Measurements from ENCODE around the gene LRP11.
"Not testable (repeated sequence)": the region's sequence is repeated elsewhere in the genome, so short reads cannot be mapped to it uniquely, and the experiment has no call there.

The LRP11 gene

DNA sequence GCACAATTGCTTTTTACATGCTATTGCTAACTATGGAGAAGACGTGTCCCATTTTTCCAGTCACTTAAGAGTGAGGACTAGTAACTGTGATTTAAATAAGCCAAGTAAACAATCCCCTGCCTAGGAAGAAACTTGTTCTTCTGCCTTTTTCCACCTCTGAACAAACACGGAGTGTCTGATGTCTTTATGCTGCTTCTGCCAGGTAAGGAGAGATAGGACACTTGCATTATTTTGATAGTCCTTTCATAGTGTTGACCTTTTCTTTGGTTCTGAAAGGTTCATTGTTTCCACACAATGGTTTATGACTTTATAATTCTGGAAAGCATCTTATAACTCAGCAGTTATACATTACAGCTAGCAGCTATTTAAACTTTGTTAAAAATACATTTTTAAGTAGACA lies 8.4 kb downstream of the LRP11 start:
- Histone ChIP-seq H3K27ac (ENCODE audit: low read length) (no peak overlapping the region), H3K9me3 (ENCODE audit: control insufficient read depth, low read depth, low read length) (no peaks in the 10 kb centered on the region), H3K9ac (ENCODE audit: low read length) (no peak overlapping the region), H3K4me3 (ENCODE audit: low read length) (no peak overlapping the region), H3K36me3 (ENCODE audit: control insufficient read depth, low read depth, low read length) (no peaks in the 10 kb centered on the region), H3K4me1 (ENCODE audit: control insufficient read depth, low read depth, low read length) (peaks cover 6% of the 10 kb centered on the region), H3K27me3 (ENCODE audit: control insufficient read depth, insufficient read depth, low read length) (no peaks in the 10 kb centered on the region)

- no peak overlapping the region for H3K9ac ChIP-seq (ENCODE audit: low read length)
- H3K27me3 ChIP-seq (ENCODE audit: control insufficient read depth, insufficient read depth, low read length): no peaks in the 10 kb centered on the region
- H3K4me1 ChIP-seq (ENCODE audit: control insufficient read depth, low read depth, low read length): peaks cover 5% of the 10 kb centered on the region
- no peak overlapping the region for H3K4me3 ChIP-seq (ENCODE audit: low read length)
- no peaks in the 10 kb centered on the region for H3K9me3 ChIP-seq (ENCODE audit: control insufficient read depth, low read depth, low read length)
- H3K27ac ChIP-seq (ENCODE audit: low read length): no peak overlapping the region
- no peaks in the 10 kb centered on the region for H3K36me3 ChIP-seq (ENCODE audit: control insufficient read depth, low read depth, low read length)
Observed at GRCh38 chr6:149855040-149855654, 9.0 kb downstream of the LRP11 start.

DNA sequence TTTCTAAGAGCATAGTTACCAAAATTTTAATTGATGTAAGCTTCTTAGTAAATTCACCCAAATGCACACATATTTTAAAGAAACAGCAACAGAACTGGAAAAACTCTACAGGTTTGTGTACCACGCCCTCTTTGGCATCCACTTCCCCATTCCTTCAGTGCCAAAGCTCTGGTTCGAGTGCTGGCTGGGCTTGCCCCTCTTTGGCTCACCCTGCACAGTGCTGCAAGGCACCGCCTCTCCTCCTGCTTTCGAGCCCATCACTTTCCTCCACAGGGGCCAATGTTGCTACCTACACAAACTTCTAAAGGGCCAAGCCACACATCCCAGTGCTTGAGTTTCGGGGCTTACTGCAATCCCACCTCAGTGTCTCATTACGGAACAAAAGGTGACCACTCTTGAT lies 9.6 kb downstream of the LRP11 start:
- H3K4me3 ChIP-seq (ENCODE audit: low read length): no peak overlapping the region
- H3K36me3 ChIP-seq (ENCODE audit: control insufficient read depth, low read depth, low read length): no peaks in the 10 kb centered on the region
- no peak overlapping the region for H3K27ac ChIP-seq (ENCODE audit: low read length)
- H3K4me1 ChIP-seq (ENCODE audit: control insufficient read depth, low read depth, low read length): peaks cover 4% of the 10 kb centered on the region
- H3K27me3 ChIP-seq (ENCODE audit: control insufficient read depth, insufficient read depth, low read length): no peaks in the 10 kb centered on the region
- no peaks in the 10 kb centered on the region for H3K9me3 ChIP-seq (ENCODE audit: control insufficient read depth, low read depth, low read length)
- H3K9ac ChIP-seq (ENCODE audit: low read length): no peak overlapping the region

GRCh38 chr6:149854017-149854416 lies 10.1 kb downstream of the LRP11 start:
- not testable (repeated sequence) for H3K36me3 ChIP-seq (ENCODE audit: control insufficient read depth, low read depth, low read length); H3K9me3 ChIP-seq (ENCODE audit: control insufficient read depth, low read depth, low read length); H3K9ac ChIP-seq (ENCODE audit: low read length); H3K4me1 ChIP-seq (ENCODE audit: control insufficient read depth, low read depth, low read length); H3K27me3 ChIP-seq (ENCODE audit: control insufficient read depth, insufficient read depth, low read length); H3K27ac ChIP-seq (ENCODE audit: low read length); H3K4me3 ChIP-seq (ENCODE audit: low read length)

- Histone ChIP-seq H3K9me3 (ENCODE audit: control insufficient read depth, low read depth, low read length) (no peaks in the 10 kb centered on the region), H3K27ac (ENCODE audit: low read length) (no peak overlapping the region), H3K36me3 (ENCODE audit: control insufficient read depth, low read depth, low read length) (no peaks in the 10 kb centered on the region), H3K4me1 (ENCODE audit: control insufficient read depth, low read depth, low read length) (peaks cover 4% of the 10 kb centered on the region), H3K4me3 (ENCODE audit: low read length) (no peak overlapping the region), H3K27me3 (ENCODE audit: control insufficient read depth, insufficient read depth, low read length) (no peaks in the 10 kb centered on the region), H3K9ac (ENCODE audit: low read length) (no peak overlapping the region)
Observed at GRCh38 chr6:149852881-149853280, 11.3 kb downstream of the LRP11 start.

DNA sequence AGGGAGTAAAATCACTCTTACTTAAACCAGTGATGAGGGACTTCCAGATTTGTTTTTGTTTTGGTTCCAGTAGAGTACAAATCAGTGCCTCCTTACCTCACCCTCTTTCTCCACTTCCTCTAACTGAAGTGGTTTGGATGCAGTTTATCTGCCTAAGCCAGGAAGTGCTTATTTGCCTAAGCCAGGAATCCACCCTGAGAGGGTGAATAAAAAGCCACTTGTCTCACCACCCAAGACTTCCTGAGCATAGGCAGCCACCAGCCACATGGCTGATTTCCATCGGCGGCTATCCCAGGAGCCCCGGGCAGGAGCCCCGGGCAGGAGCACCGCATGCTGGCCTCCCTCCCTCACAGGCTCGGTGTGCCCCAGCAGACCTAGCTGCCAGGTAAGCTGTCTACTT lies 12.0 kb downstream of the LRP11 start:
- no peaks in the 10 kb centered on the region for H3K36me3 ChIP-seq (ENCODE audit: control insufficient read depth, low read depth, low read length)
- H3K9me3 ChIP-seq (ENCODE audit: control insufficient read depth, low read depth, low read length): no peaks in the 10 kb centered on the region
- H3K4me1 ChIP-seq (ENCODE audit: control insufficient read depth, low read depth, low read length): peaks cover 4% of the 10 kb centered on the region
- no peak overlapping the region for H3K9ac ChIP-seq (ENCODE audit: low read length)
- H3K27ac ChIP-seq (ENCODE audit: low read length): no peak overlapping the region
- no peaks in the 10 kb centered on the region for H3K27me3 ChIP-seq (ENCODE audit: control insufficient read depth, insufficient read depth, low read length)
- H3K4me3 ChIP-seq (ENCODE audit: low read length): no peak overlapping the region

DNA sequence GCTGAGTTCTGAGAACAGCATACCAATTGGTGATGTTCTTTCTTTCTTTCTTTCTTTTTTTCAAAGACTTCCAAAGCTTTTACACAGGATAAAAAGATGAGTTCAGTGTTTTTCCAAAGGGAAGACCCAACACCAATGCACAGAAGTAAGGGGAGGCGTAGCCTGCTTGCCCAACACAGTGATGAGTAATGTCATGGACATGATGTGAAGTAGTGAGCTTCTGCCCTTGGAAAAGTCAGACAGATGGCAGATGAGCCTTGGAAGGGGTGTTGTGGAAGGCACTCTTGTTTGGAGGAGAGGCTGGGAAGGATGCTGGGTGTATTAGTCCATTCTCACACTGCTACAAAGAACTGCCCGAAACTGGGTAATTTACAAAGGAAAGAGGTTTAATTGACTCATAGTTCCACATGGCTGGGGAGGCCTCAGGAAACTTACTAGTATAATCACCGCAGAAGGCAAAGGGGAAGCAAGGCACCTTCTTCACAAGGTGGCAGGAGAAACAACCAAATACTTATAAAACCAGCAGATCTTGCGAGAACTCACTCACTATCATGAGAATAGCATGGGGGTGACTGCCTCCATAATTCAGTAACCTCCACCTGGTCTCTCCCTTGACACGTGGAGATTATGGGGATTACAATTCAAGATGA lies 12.6 kb downstream of the LRP11 start:
- no peak overlapping the region for H3K9ac ChIP-seq (ENCODE audit: low read length)
- H3K27ac ChIP-seq (ENCODE audit: low read length): no peak overlapping the region
- H3K36me3 ChIP-seq (ENCODE audit: control insufficient read depth, low read depth, low read length): no peaks in the 10 kb centered on the region
- no peak overlapping the region for H3K4me3 ChIP-seq (ENCODE audit: low read length)
- no peaks in the 10 kb centered on the region for H3K27me3 ChIP-seq (ENCODE audit: control insufficient read depth, insufficient read depth, low read length)
- no peaks in the 10 kb centered on the region for H3K9me3 ChIP-seq (ENCODE audit: control insufficient read depth, low read depth, low read length)
- peaks cover 4% of the 10 kb centered on the region for H3K4me1 ChIP-seq (ENCODE audit: control insufficient read depth, low read depth, low read length)

DNA sequence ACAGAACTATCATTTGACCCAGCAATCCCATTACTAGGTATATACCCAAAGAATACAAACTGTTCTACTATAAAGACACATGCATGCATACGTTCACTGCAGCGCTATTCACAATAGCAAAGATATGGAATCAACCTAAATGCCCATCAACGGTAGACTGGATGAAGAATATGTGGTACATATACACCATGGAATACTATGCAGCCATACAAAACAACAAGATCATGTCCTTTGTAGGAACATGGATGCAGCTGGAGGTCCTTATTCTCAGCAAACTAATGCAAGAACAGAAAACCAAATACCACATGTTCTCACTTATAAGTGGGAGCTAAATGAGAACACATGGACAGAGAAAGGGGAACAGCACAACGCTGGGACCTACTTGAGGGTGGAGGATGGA lies 15.8 kb downstream of the LRP11 start:
- H3K4me3 ChIP-seq (ENCODE audit: low read length); H3K27me3 ChIP-seq (ENCODE audit: control insufficient read depth, insufficient read depth, low read length); H3K27ac ChIP-seq (ENCODE audit: low read length); H3K9ac ChIP-seq (ENCODE audit: low read length); H3K9me3 ChIP-seq (ENCODE audit: control insufficient read depth, low read depth, low read length); H3K4me1 ChIP-seq (ENCODE audit: control insufficient read depth, low read depth, low read length); H3K36me3 ChIP-seq (ENCODE audit: control insufficient read depth, low read depth, low read length): not testable (repeated sequence)

- peaks cover 4% of the 10 kb centered on the region for H3K36me3 ChIP-seq (ENCODE audit: control insufficient read depth, low read depth, low read length)
- H3K4me3 ChIP-seq (ENCODE audit: low read length): no peak overlapping the region
- no peaks in the 10 kb centered on the region for H3K9me3 ChIP-seq (ENCODE audit: control insufficient read depth, low read depth, low read length)
- no peaks in the 10 kb centered on the region for H3K4me1 ChIP-seq (ENCODE audit: control insufficient read depth, low read depth, low read length)
- no peaks in the 10 kb centered on the region for H3K27me3 ChIP-seq (ENCODE audit: control insufficient read depth, insufficient read depth, low read length)
- no peak overlapping the region for H3K9ac ChIP-seq (ENCODE audit: low read length)
- no peak overlapping the region for H3K27ac ChIP-seq (ENCODE audit: low read length)
Observed at GRCh38 chr6:149847939-149848267, 16.3 kb downstream of the LRP11 start.

DNA sequence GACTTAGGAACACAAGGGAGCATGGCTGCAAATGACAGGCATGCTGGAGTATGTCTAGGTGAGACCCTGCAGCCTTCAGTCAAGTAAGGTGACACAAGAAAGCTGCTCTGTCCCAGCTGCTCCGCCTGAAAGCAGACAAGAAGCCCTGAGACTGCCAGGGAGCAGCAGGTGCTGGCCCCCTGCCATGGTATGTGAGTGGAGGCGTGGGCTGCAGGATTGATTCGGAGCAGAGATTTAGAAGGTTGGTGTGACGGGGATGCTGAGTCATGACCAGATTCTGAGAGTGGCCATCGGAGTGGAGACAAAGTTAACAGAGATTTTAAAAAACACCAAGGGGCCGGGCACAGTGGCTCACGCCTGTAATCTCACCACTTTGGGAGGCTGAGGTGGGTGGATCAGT lies 17.8 kb downstream of the LRP11 start:
- Histone ChIP-seq H3K27ac (ENCODE audit: low read length) (no peak overlapping the region), H3K4me3 (ENCODE audit: low read length) (no peak overlapping the region), H3K9ac (ENCODE audit: low read length) (no peak overlapping the region), H3K9me3 (ENCODE audit: control insufficient read depth, low read depth, low read length) (no peaks in the 10 kb centered on the region), H3K4me1 (ENCODE audit: control insufficient read depth, low read depth, low read length) (no peaks in the 10 kb centered on the region), H3K27me3 (ENCODE audit: control insufficient read depth, insufficient read depth, low read length) (no peaks in the 10 kb centered on the region), H3K36me3 (ENCODE audit: control insufficient read depth, low read depth, low read length) (peaks cover 4% of the 10 kb centered on the region)

- no peak overlapping the region for H3K4me3 ChIP-seq (ENCODE audit: low read length)
- no peaks in the 10 kb centered on the region for H3K9me3 ChIP-seq (ENCODE audit: control insufficient read depth, low read depth, low read length)
- H3K4me1 ChIP-seq (ENCODE audit: control insufficient read depth, low read depth, low read length): no peaks in the 10 kb centered on the region
Observed at GRCh38 chr6:149845549-149845948, 18.6 kb downstream of the LRP11 start.

DNA sequence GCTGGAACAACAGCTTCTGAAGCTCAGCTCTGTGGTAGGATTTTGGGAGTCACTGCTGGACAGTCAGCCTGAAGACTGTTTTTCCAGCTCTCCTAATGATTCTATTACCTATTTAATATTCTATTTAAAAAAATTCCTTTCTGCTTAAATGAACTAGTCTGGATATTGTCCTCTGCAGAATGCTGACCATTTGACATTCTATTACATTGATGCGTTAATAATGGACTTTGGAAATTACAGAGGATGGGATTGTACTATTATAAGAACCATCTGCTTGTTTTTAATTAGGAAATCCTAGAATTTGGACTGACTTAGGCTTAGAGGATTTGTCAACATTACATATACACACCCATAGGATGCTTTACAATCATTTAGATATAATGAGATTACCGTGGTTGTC lies 19.7 kb downstream of the LRP11 start:
- H3K4me3 ChIP-seq (ENCODE audit: low read length): no peak overlapping the region
- no peak overlapping the region for H3K9ac ChIP-seq (ENCODE audit: low read length)
- H3K36me3 ChIP-seq (ENCODE audit: control insufficient read depth, low read depth, low read length): peaks cover 4% of the 10 kb centered on the region
- no peak overlapping the region for H3K27ac ChIP-seq (ENCODE audit: low read length)
- no peaks in the 10 kb centered on the region for H3K4me1 ChIP-seq (ENCODE audit: control insufficient read depth, low read depth, low read length)
- no peaks in the 10 kb centered on the region for H3K9me3 ChIP-seq (ENCODE audit: control insufficient read depth, low read depth, low read length)
- no peaks in the 10 kb centered on the region for H3K27me3 ChIP-seq (ENCODE audit: control insufficient read depth, insufficient read depth, low read length)

More at GRCh38 chr6:149845549-149845948, 18.6 kb downstream of the LRP11 start:
- peaks cover 4% of the 10 kb centered on the region for H3K36me3 ChIP-seq (ENCODE audit: control insufficient read depth, low read depth, low read length)
- H3K9ac ChIP-seq (ENCODE audit: low read length): no peak overlapping the region
- no peaks in the 10 kb centered on the region for H3K27me3 ChIP-seq (ENCODE audit: control insufficient read depth, insufficient read depth, low read length)
- no peak overlapping the region for H3K27ac ChIP-seq (ENCODE audit: low read length)

Data from iPS-18a (cell line).